ENCODE measurements around the gene NRL. TPM values are rescaled to one million over a fixed set of nuclear protein-coding genes. Genes with fewer than 3 reads are reported as not detected.

Gene NRL
- 2.5 TPM for total RNA-seq

DNA sequence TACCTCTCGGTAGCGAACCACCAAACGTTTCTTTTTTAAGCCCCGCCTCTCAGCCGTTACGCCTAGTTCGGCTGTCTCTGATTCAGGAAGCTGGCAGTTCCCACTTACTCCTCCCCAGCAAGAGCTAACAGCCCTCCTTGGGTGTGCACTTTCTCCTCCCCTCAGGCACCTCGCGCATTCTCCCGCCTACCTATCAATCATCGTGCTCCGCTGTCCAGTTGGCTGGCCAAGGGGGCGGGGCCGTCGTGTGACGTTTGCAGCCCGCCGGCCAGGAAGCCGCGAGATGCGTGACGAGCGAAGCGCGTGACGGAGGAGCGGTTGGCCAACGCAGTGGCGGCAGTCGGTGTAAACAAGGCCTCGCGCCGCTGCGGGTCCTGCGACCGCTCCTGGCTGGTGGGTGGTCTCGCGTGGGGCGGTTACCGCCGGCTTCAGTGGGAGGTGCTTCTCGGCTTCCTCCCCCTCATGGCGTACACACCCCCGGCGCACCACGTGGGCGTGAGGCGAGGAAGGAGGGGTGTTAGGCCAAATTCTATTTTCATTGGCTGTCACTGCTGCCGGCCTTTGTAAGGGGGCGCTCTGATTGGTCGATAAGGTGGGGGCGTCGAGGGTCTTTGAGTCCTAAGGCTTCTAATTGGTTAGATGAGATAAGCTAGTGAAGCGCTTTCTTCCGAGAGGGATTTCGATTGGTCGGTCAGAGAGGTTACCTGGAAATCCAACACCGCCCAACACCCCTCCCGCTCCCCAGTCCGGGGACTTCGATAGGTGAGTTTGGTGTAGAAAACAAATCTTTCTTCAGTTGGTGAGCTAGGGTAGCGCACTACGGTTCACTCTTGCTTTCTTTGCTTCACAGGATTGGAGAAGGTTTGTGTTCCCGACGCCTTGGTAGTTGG is at the start of gene NRL, which contains the start of gene DCAF11:
NRL (minus strand) TSS at position 418 of the 890 bp plus-strand sequence. CDS start 32,101 bp downstream, outside the sequence.
DCAF11 (plus strand) TSS at position 246 of the 890 bp plus-strand sequence. CDS start 818 bp downstream, outside the sequence.

GRCh38 chr14:24160850-24161804 is 46.4 kb upstream of the NRL start, which contains the start of gene IRF9:
Gene IRF9 (plus strand): TSS chr14:24161265. CDS start chr14:24162145, 880 bp downstream.

DNA sequence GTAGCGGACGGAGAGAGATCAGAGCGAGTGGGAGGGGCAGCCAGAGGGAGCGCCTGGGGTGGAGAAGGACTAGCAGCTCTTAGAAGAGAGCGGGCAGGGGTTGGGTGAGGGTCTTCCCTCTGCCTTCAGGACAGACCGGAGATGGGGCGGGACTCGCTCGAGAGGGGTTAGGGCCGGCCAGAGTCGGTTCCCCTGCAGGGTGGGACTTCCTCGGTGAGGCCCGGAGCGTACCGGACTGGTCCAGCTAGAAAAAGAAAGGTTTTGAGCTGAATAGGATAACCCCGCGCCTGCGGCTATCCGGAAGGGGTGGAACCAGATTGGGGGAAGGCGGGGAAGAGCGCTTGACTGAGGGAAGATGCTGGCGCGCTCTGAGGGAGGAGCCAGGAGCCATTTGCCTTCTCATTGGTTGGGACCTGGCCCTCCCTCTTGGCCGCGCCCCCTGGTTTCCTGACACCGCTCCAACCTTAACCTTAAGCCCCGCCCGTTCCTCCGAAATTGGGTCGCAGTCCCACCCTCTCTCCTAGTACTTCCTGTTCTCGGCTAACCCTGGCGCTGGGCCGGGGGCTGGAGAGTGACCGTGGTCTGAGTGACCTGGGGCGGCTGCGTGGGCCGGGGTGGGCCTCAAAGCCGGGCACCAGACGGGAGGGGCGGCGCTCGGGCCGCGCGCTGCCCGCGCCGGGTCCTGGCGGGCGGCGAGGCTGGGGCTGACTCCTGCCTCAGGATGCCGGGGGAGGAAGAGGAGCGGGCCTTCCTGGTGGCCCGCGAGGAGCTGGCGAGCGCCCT is 32.4 kb upstream of the NRL start, which contains the start of gene RNF31:
RNF31 (plus strand) TSS at position 521 of the 783 bp plus-strand sequence; CDS start at position 722, 201 bp downstream.

GRCh38 chr14:24146453-24146977 is 31.8 kb upstream of the NRL start, which contains the start of gene PSME2:
Gene PSME2 (minus strand): TSS chr14:24146610. CDS start chr14:24146581, 29 bp downstream.

DNA sequence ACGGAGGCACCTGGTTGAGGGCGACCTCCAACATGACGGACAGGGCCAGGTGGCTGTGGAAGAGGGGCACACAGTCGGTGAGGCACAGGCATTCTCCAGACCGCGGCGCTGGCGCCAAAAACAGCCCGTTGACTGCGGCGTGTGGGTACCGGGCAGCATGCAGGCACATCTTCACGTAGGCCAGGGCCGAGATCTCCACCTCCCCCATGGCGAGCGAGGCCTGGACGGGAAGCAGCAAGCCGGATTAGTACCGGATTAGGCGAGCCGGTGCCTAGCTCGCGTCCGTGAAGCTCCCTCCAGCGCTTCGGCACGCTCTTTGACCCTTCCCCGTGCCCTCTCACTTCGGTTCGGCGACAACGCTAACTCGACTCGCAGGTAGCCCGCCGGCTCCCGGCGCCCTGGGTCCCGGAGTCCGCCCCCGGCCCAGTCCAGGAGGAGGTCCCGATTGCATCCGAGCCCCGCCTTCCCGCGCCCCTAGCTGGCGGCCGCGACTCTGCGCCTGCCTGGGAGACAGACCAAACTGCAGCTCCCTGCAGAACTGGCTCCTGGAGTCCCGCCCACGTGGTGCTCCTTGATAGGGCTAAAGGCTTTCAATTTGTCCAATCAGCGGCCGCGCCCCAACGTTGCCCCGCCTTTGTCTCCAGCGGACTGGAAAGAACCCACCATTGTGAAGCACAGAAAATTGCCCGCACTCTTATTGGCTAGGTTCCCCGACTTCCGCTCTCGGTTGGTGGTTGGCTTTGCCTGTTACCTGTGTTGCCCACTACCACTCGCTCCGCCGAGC is 26.5 kb upstream of the NRL start, which contains the start of gene EMC9:
EMC9 (minus strand) TSS at position 495 of the 784 bp plus-strand sequence; CDS start at position 208, 287 bp downstream.

DNA sequence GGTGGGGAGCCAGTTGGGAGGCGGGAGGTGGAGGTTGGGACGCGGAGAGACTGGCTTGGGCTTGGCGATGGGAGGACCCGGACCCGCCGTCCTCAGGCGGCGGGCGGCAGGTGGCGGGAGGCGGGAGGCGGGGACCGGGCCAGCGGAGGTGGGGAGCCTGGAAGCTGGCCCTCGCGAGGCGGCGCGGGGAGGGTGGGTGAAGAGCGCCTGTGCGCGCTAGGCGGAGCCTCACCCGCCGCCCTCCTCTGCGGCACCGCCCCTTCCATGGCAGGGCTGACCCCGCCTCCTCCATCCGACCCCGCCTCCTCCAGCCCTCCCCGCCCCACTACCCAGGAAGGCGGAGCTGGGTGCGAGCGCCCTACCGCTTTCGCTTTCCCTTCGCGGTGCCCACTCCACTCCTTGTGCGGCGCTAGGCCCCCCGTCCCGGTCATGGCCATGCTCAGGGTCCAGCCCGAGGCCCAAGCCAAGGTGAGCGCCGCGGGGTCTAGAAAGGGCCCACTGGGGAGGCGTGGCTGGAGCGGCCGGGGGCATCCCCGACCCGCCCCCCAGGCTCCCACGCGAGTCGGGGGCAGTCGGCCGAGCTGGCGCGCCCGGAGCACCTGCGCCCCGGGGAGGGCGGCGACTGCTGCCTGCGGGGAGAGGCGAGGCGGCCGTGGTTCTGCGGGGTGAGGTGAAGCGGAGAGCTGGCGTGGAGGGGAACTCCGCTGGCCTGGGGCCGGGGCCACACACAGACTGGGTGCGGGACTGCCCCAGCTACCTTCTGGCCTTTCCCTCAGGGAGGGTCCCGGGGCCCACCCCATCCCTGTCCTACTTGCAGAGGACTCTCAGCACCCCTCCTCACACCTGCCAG is 21.3 kb upstream of the NRL start, which contains the start of gene PSME1:
PSME1 (plus strand) TSS at position 361 of the 850 bp plus-strand sequence; CDS start at position 430, 69 bp downstream.

DNA sequence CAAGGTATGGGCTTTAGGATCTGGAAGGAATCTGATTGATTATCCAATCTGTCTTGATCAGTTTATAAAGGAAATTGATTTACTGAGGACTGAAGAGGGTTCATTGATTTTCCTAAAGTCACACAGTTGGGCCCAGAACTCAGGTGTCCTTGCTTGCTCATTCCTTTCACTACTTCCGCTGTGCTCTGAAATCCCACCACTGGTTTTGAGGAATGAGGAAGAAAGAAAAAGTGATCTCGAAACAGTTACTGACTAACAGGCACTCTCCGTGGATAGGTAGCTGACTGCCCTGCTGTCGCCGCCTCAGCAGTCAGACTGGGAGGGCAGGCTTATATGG is 15.6 kb upstream of the NRL start, which contains the start of gene FITM1:
FITM1 (plus strand) TSS at position 280 of the 337 bp plus-strand sequence. CDS start 905 bp downstream, outside the sequence.

GRCh38 chr14:24093901-24094840 is 20.6 kb downstream of the NRL start, which contains the start of gene PCK2:
Gene PCK2 (plus strand): TSS chr14:24094311. CDS start chr14:24094406, 95 bp downstream.

GRCh38 chr14:24071144-24071697 is 43.5 kb downstream of the NRL start, which contains the start of gene CPNE6:
Gene CPNE6 (plus strand): TSS chr14:24071562. CDS start chr14:24072937, 1,375 bp downstream.

DNA sequence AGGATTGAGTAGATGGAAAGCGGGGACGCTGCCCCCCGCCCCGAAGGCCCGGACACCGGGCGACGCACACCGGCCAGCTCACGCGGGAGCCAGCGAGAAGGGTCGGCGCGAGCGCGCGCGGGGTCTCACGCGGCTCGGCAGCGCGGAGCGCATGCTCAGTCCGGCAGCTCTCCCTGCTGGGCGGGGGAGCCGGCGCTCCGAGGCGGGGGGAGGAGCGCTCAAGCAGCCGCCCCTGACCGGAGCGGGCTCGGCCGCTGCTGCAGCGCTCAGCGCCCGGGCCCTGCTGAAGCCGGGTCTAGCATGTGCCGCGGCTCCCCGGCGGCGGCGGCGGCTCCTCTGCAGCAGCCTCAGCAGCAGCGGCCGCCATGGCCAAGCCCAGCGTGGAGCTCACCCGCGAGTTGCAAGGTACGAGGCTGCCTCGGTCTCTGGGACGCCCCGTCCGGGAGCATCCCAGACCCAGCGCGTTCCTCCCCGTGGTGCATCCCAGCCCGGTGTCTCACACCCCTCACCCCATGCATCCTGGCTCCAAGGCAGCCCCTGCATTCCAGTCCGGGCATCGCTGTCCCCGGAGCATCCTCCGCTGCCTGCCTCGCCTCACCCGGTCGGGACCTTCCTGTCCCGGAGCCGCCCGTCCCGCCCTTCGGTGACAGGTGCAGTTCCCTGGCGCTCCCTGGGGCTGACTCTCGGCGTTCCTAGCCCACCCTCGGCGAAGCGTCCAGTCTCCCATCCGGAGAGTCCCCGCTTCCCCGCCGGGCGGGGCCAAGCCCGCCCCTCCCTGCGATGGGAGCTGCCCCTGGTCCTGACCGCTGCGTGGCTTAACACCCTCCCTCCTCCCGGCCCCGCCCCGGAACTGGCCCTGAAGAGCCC is 62.7 kb downstream of the NRL start, which contains the start of gene CARMIL3:
CARMIL3 (plus strand) TSS at position 221 of the 867 bp plus-strand sequence; CDS start at position 366, 145 bp downstream.

Small RNA genes within 50 kb of the gene (small RNA-seq; reads per million reads assigned to genes)
- 0.21 reads per million for gene RNA5SP383

Other genes with a start within 250 kb of the NRL start
- 8.5 TPM for gene DHRS4, start 161.2 kb downstream of the NRL start, total RNA-seq
- 3.7 TPM for gene DHRS4L2, start 126.0 kb downstream of the NRL start, total RNA-seq
- 28.8 TPM for gene CARMIL3, start 62.9 kb downstream of the NRL start, total RNA-seq
- 16.8 TPM for gene CPNE6, start 43.4 kb downstream of the NRL start, total RNA-seq
- gene PCK2, start 20.6 kb downstream of the NRL start, total RNA-seq, result 3.0 TPM
- 67.6 TPM for gene DCAF11, start 172 bp downstream of the NRL start, total RNA-seq
- not detected for gene FITM1, start 15.7 kb upstream of the NRL start, total RNA-seq
- 30.4 TPM for gene PSME1, start 21.2 kb upstream of the NRL start, total RNA-seq
- 15.5 TPM for gene EMC9, start 26.6 kb upstream of the NRL start, total RNA-seq
- 38.8 TPM for gene PSME2, start 31.7 kb upstream of the NRL start, total RNA-seq
- gene RNF31, start 32.5 kb upstream of the NRL start, total RNA-seq, result 24.5 TPM
- 38.5 TPM for gene IRF9, start 46.3 kb upstream of the NRL start, total RNA-seq
- 26.3 TPM for gene REC8, start 57.1 kb upstream of the NRL start, total RNA-seq
- 19.4 TPM for gene IPO4, start 73.9 kb upstream of the NRL start, total RNA-seq
- gene TM9SF1, start 80.5 kb upstream of the NRL start, total RNA-seq, result 21.5 TPM
- gene TSSK4, start 90.7 kb upstream of the NRL start, total RNA-seq, result not detected
- 33.2 TPM for gene CHMP4A, start 98.5 kb upstream of the NRL start, total RNA-seq
- gene MDP1, start 101.1 kb upstream of the NRL start, total RNA-seq, result 16.1 TPM
- gene NEDD8, start 117.4 kb upstream of the NRL start, total RNA-seq, result 94.6 TPM
- 48.9 TPM for gene GMPR2, start 118.0 kb upstream of the NRL start, total RNA-seq
- gene TINF2, start 127.7 kb upstream of the NRL start, total RNA-seq, result 37.6 TPM
- 3.0 TPM for gene TGM1, start 148.2 kb upstream of the NRL start, total RNA-seq
- 31.4 TPM for gene RABGGTA, start 156.6 kb upstream of the NRL start, total RNA-seq
- gene DHRS1, start 184.8 kb upstream of the NRL start, total RNA-seq, result 10.4 TPM
- gene NOP9, start 184.9 kb upstream of the NRL start, total RNA-seq, result 20.3 TPM
- 2.8 TPM for gene CIDEB, start 193.0 kb upstream of the NRL start, total RNA-seq
- 1.8 TPM for gene LTB4R2, start 195.2 kb upstream of the NRL start, total RNA-seq
- 1.2 TPM for gene LTB4R, start 196.6 kb upstream of the NRL start, total RNA-seq
- 3.2 TPM for gene ADCY4, start 220.1 kb upstream of the NRL start, total RNA-seq
- 0.69 TPM for gene RIPK3, start 225.0 kb upstream of the NRL start, total RNA-seq